Tibial artery (tissue), 4 donors: ENCODE measurements around the gene ZYG11B.
"Not testable (repeated sequence)": the region's sequence is repeated elsewhere in the genome, so short reads cannot be mapped to it uniquely, and the experiment has no call there.

Experiments used
- DNase-seq, 2 donors: peaks; one replicate each; pipeline ENCODE4 v3.0.0-alpha.2; 2019
- H3K27ac ChIP-seq, 2 donors: fragments of 200-600 bp; sonication (generic) in 1 of 2; 1 replicate in 1 of 2; 2 replicates in 1 of 2; pipeline ENCODE4 v1.5.1; 2018 to 2019; ENCODE audit warnings: mild to moderate bottlenecking in 1 of 2
- H3K27me3 ChIP-seq, 2 donors: fragments of 200-600 bp; sonication (generic) in 1 of 2; one replicate each; pipeline versions ENCODE4 v1.5.1 to v1.6.0; 2016 to 2019
- H3K36me3 ChIP-seq, 3 donors: fragments of 200-600 bp; sonication (generic) in 2 of 3; one replicate each; pipeline ENCODE4 v1.5.1; 2016 to 2019; ENCODE audit warnings: mild to moderate bottlenecking in 2 of 3
- H3K4me1 ChIP-seq, 4 donors: fragments of 200-600 bp; sonication (generic) in 2 of 4; 1 replicate in 3 of 4; 2 replicates in 1 of 4; pipeline ENCODE4 v1.5.1; 2016 to 2019
- H3K4me3 ChIP-seq, 2 donors: fragments of 200-600 bp; sonication (generic) in 1 of 2; 1 replicate in 1 of 2; 2 replicates in 1 of 2; pipeline ENCODE4 v1.5.1; 2018 to 2019; ENCODE audit warnings: mild to moderate bottlenecking in 2 of 2
- H3K9me3 ChIP-seq, 3 donors: fragments of 200-600 bp; sonication (generic) in 1 of 3; one replicate each; pipeline ENCODE4 v1.5.1; 2016 to 2019
- intact Hi-C: fragments of 100-400 bp; cut with DNase I; formaldehyde crosslinking; loops from one replicate; pipeline ENCODE4 v1.15.0; 2023; ENCODE audit warnings: low total_unique reads
- TF ChIP-seq, protein P1 (sequence below), 2 experiments: fragments of 200-600 bp in 1 of 2; fragments of 450-650 bp in 1 of 2; IDR thresholded peaks; one replicate each; pipeline ENCODE4 v1.5.1; 2017 to 2019; ENCODE audit warnings: antibody characterized with exemption in 2 of 2, mild to moderate bottlenecking in 1 of 2, moderate library complexity in 1 of 2

ZYG11B gene

GRCh38 chr1:52681136-52681535 lies 45.1 kb upstream of the ZYG11B start:
- intact Hi-C loops, result loop anchor here (10.0 kb wide), 1 partner anchor 316 kb away; the partner anchor contains the start of gene CC2D1B
- no peaks in the 10 kb centered on the region for H3K4me1 ChIP-seq
- TF ChIP-seq, protein P1, sequence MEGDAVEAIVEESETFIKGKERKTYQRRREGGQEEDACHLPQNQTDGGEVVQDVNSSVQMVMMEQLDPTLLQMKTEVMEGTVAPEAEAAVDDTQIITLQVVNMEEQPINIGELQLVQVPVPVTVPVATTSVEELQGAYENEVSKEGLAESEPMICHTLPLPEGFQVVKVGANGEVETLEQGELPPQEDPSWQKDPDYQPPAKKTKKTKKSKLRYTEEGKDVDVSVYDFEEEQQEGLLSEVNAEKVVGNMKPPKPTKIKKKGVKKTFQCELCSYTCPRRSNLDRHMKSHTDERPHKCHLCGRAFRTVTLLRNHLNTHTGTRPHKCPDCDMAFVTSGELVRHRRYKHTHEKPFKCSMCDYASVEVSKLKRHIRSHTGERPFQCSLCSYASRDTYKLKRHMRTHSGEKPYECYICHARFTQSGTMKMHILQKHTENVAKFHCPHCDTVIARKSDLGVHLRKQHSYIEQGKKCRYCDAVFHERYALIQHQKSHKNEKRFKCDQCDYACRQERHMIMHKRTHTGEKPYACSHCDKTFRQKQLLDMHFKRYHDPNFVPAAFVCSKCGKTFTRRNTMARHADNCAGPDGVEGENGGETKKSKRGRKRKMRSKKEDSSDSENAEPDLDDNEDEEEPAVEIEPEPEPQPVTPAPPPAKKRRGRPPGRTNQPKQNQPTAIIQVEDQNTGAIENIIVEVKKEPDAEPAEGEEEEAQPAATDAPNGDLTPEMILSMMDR (IDR thresholded peaks at IDR 0.05), result no peak

GRCh38 chr1:52683367-52683940 lies 42.8 kb upstream of the ZYG11B start:
- Histone ChIP-seq H3K4me1 (no peaks in the 10 kb centered on the region), H3K9me3 (no peaks in the 10 kb centered on the region), H3K27me3 (no peaks in the 10 kb centered on the region), H3K4me3 (no peak overlapping the region), H3K27ac (no peak overlapping the region), H3K36me3 (peaks cover 10 to 21% (median 21%) of the 10 kb centered on the region in 3 donors)
- intact Hi-C loops, result loop anchor here (10.0 kb wide), 1 partner anchor 319 kb away; the partner anchor contains the start of gene CC2D1B
- TF ChIP-seq, protein P1 (IDR thresholded peaks at IDR 0.05), result no peak
- DNase-seq, result no peak

More at GRCh38 chr1:52681136-52681535, 45.1 kb upstream of the ZYG11B start:
- H3K4me3 ChIP-seq, result no peak overlapping the region
- DNase-seq, result no peak
- H3K9me3 ChIP-seq, result no peaks in the 10 kb centered on the region
- H3K36me3 ChIP-seq, result no peaks in the 10 kb centered on the region
- H3K27me3 ChIP-seq, result no peaks in the 10 kb centered on the region
- H3K27ac ChIP-seq, result no peak overlapping the region

DNA sequence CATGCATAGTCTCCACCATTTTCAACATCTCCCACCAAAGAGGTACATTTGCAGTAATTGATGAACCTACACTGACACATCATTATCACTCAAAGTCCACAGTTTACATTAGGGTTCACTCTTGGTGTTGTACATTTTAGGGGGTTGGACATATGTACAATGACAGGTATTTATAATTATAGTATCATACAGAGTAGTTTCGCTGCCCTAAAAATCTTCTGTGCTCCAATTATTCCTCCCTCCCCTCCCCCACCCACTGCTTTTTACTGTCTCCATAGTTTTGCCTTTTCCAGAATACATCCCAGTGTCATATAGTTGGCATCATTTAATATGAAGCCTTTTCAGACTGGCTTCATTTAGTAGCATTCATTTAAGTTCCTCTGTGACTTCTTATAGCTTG lies 41.7 kb upstream of the ZYG11B start:
- TF ChIP-seq, protein P1 (IDR thresholded peaks at IDR 0.05), result no peak
- no peak overlapping the region for H3K4me3 ChIP-seq

DNA sequence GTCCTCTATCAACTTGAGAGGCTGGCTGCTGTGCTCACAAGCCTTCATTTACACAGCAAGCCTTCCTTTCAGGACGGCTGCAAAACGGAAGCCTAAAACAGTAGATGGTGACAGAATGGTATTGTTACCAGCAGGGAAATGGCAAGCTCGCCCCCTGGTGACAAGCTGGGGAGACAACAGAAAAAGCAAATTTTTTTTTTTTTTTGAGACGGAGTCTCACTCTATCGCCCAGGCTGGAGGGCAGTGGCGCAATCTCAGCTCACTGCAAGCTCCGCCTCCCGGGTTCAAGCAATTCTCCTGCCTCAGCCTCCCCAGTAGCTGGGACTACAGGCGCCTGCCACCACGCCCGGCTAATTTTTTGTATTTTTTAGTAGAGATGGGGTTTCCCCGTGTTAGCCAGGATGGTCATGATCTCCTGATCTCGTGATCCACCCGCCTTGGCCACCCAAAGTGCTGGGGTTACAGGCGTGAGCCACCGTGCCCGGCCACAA lies 39.9 kb upstream of the ZYG11B start:
- intact Hi-C loops, result loop anchor here (10.0 kb wide), 1 partner anchor 322 kb away; the partner anchor contains the start of gene CC2D1B

More for the DNA sequence above, 41.7 kb upstream of the ZYG11B start:
- H3K27ac ChIP-seq, result no peak overlapping the region
- intact Hi-C loops, result loop anchor here (10.0 kb wide), 1 partner anchor 320 kb away; the partner anchor contains the start of gene CC2D1B
- H3K36me3 ChIP-seq, result peaks cover 10 to 30% (median 22%) of the 10 kb centered on the region in 3 donors
- no peaks in the 10 kb centered on the region for H3K4me1 ChIP-seq
- H3K9me3 ChIP-seq, result no peaks in the 10 kb centered on the region
- DNase-seq, result no peak
- no peaks in the 10 kb centered on the region for H3K27me3 ChIP-seq

GRCh38 chr1:52686830-52687229 lies 39.4 kb upstream of the ZYG11B start:
- TF ChIP-seq, protein P1 (IDR thresholded peaks at IDR 0.05), result no peak
- DNase-seq, result no peak
- Histone ChIP-seq H3K36me3 (peaks cover 13 to 51% (median 32%) of the 10 kb centered on the region in 3 donors), H3K9me3 (no peaks in the 10 kb centered on the region), H3K27ac (no peak overlapping the region), H3K4me1 (no peaks in the 10 kb centered on the region), H3K27me3 (no peaks in the 10 kb centered on the region), H3K4me3 (no peak overlapping the region)
- intact Hi-C loops, result loop anchor here (10.0 kb wide), 1 partner anchor 322 kb away; the partner anchor contains the start of gene CC2D1B

More for the DNA sequence above, 39.9 kb upstream of the ZYG11B start:
- TF ChIP-seq, protein P1 (IDR thresholded peaks at IDR 0.05), result peak; percentile 60 to 68
- H3K4me1 ChIP-seq, H3K27me3 ChIP-seq, H3K4me3 ChIP-seq, H3K27ac ChIP-seq, H3K9me3 ChIP-seq: not testable (repeated sequence)
- peak; percentile 62 to 75 for DNase-seq
- peaks cover 10 to 46% (median 27%) of the 10 kb centered on the region in 3 donors for H3K36me3 ChIP-seq
